Glomerular endothelial cell (primary cell): Measurements from ENCODE around the gene CBFB. TPM values are rescaled to one million over a fixed set of nuclear protein-coding genes. Genes with fewer than 3 reads are reported as not detected.

Experiments
- total RNA-seq: library from RNA; depleted of rRNA; stranded (reverse); fragments of >200 nt; gene quantifications from 2 replicates; pipeline ENCODE4 v1.2.3, GENCODE V29; 2015

Gene CBFB
- total RNA-seq, 1 donor from 2014 or later: 60.4 TPM

Other genes starting within 250 kb of the CBFB start
- gene TERB1, start 227.6 kb upstream of the CBFB start, total RNA-seq: not detected in 2 replicates
- 49.1 and 80.5 TPM in 2 replicates for gene NAE1, start 198.2 kb upstream of the CBFB start, total RNA-seq
- gene CA7, start 184.7 kb upstream of the CBFB start, total RNA-seq: not detected in 2 replicates
- gene PDP2, start 148.6 kb upstream of the CBFB start, total RNA-seq: 5.1 and 7.4 TPM in 2 replicates
- 0.05 TPM in 1 of 2 replicates, not detected in the other for gene CDH16, start 110.3 kb upstream of the CBFB start, total RNA-seq
- 7.2 and 9.3 TPM in 2 replicates for gene RRAD, start 103.6 kb upstream of the CBFB start, total RNA-seq
- 85.1 and 97.3 TPM in 2 replicates for gene CIAO2B, start 94.7 kb upstream of the CBFB start, total RNA-seq
- 32.6 and 39.3 TPM in 2 replicates for gene CES2, start 93.6 kb upstream of the CBFB start, total RNA-seq
- gene CES3, start 67.9 kb upstream of the CBFB start, total RNA-seq: 0.06 TPM in 1 of 2 replicates, not detected in the other
- 0.53 and 2.6 TPM in 2 replicates for gene CES4A, start 40.6 kb upstream of the CBFB start, total RNA-seq
- 18.3 and 23.6 TPM in 2 replicates for gene PHAF1, start 80.8 kb downstream of the CBFB start, total RNA-seq
- 0.73 and 5.3 TPM in 2 replicates for gene B3GNT9, start 121.8 kb downstream of the CBFB start, total RNA-seq
- 25.4 and 27.8 TPM in 2 replicates for gene TRADD, start 130.8 kb downstream of the CBFB start, total RNA-seq
- gene FBXL8, start 130.8 kb downstream of the CBFB start, total RNA-seq: 11.3 and 16.6 TPM in 2 replicates
- gene HSF4, start 135.6 kb downstream of the CBFB start, total RNA-seq: 2.9 and 4.8 TPM in 2 replicates
- 8.4 and 15.3 TPM in 2 replicates for gene NOL3, start 141.4 kb downstream of the CBFB start, total RNA-seq
- 20.1 and 25.3 TPM in 2 replicates for gene MATCAP1, start 154.8 kb downstream of the CBFB start, total RNA-seq
- gene EXOC3L1, start 161.0 kb downstream of the CBFB start, total RNA-seq: 12.0 and 27.4 TPM in 2 replicates
- 78.3 and 122 TPM in 2 replicates for gene E2F4, start 163.0 kb downstream of the CBFB start, total RNA-seq
- 0.53 and 2.0 TPM in 2 replicates for gene ELMO3, start 170.0 kb downstream of the CBFB start, total RNA-seq
- 29.0 and 36.8 TPM in 2 replicates for gene TMEM208, start 198.0 kb downstream of the CBFB start, total RNA-seq
- 47.3 and 47.5 TPM in 2 replicates for gene FHOD1, start 218.3 kb downstream of the CBFB start, total RNA-seq
- 0.82 and 2.3 TPM in 2 replicates for gene SLC9A5, start 219.8 kb downstream of the CBFB start, total RNA-seq